Motor neuron (in vitro differentiated cells): ENCODE measurements around the gene TECPR2. TPM values are rescaled to one million over a fixed set of nuclear protein-coding genes. Genes with fewer than 3 reads are reported as not detected.
A peak's percentile ranks its signal among the peaks of the same experiment; 100 is the strongest.

Source experiments
- ATAC-seq, 8 experiments: fragments of 200-7000 bp; cut with Tn5 transposase; replicated peaks in 6 of 8; 2 replicates each; pipeline ENCODE4 v1.8.0; 2021; ENCODE audit warnings: mild to moderate bottlenecking in 8 of 8, moderate library complexity in 8 of 8
- H3K27ac ChIP-seq, 2 donors: fragments of 250-450 bp; sonication (Bioruptor Pico); 2 replicates each; pipeline ENCODE4 v1.9.0; 2021; ENCODE audit warnings: antibody characterized with exemption in 2 of 2, mild to moderate bottlenecking in 2 of 2, moderate library complexity in 1 of 2
- H3K4me1 ChIP-seq, 2 donors: fragments of 250-450 bp; sonication (Bioruptor Pico); replicated peaks in 1 of 2; 2 replicates each; pipeline ENCODE4 v1.6.1; 2021; ENCODE audit warnings: antibody characterized with exemption in 2 of 2, mild to moderate bottlenecking in 2 of 2, moderate library complexity in 1 of 2
- H3K4me3 ChIP-seq, 5 donors: fragments of 250-450 bp; sonication (Bioruptor Pico); 2 replicates each; pipeline ENCODE4 v1.9.0; 2021; ENCODE audit warnings: antibody characterized with exemption in 5 of 5, mild to moderate bottlenecking in 5 of 5, moderate library complexity in 4 of 5
- WGBS, 10 experiments: fragments of 450-650 bp; shearing (Covaris generic); methylation state at CpG; one replicate each; pipeline ENCODE4 v1.0.0; 2022; 5-methylcytosine and 5-hydroxymethylcytosine counted together
- in situ Hi-C, 9 experiments: fragments of 400-800 bp; cut with MboI; loops; one replicate each; pipeline ENCODE4 v1.15.0; 2021; ENCODE audit warnings: low sequenced_read_pairs in 9 of 9, low pct_unique_long_range_greater_than_20kb in 2 of 9; ENCODE audit not compliant: unreplicated experiment in 9 of 9
- total RNA-seq, 8 experiments: library from RNA; unstranded; fragments of 300-600 nt; gene quantifications; 2 replicates each; pipeline versions ENCODE4 v1.2.3 to v1.2.4, GENCODE V29; 2022

Gene TECPR2
- total RNA-seq, 8 experiments from 2014 or later, result 6.5 to 14.2 (median 9.3) TPM

GRCh38 chr14:102492531-102492910, 129.8 kb downstream of the TECPR2 start:
- Histone ChIP-seq H3K4me1 (no peaks in the 10 kb centered on the region), H3K4me3 (no peak overlapping the region), H3K27ac (no peak overlapping the region)
- in situ Hi-C loops, result no loop called here
- WGBS, 10 experiments, result 95 to 100% methylated on average over 1 to 7 of the region's 17 CpGs; no CpG with 5 or more reads in 8 of the 10 experiments
- ATAC-seq, result no peak

- in situ Hi-C loops, result no loop called here
- no peak for ATAC-seq
- H3K27ac ChIP-seq, result no peak overlapping the region
- 60 to 90% (median 80%) methylated on average over 1 to 3 of the region's 15 CpGs; no CpG with 5 or more reads in 5 of the 10 experiments for WGBS, 10 experiments
- H3K4me1 ChIP-seq, result no peaks in the 10 kb centered on the region
- H3K4me3 ChIP-seq, result no peak overlapping the region
Measured at GRCh38 chr14:102493096-102493495, 130.4 kb downstream of the TECPR2 start.

GRCh38 chr14:102493585-102493984, 130.8 kb downstream of the TECPR2 start:
- WGBS, 10 experiments, result 80 to 87% methylated on average over 1 to 4 of the region's 15 CpGs; no CpG with 5 or more reads in 8 of the 10 experiments
- H3K27ac ChIP-seq, result no peak overlapping the region
- ATAC-seq, result no peak
- in situ Hi-C loops, result no loop called here
- H3K4me1 ChIP-seq, result no peaks in the 10 kb centered on the region
- H3K4me3 ChIP-seq, result no peak overlapping the region

DNA sequence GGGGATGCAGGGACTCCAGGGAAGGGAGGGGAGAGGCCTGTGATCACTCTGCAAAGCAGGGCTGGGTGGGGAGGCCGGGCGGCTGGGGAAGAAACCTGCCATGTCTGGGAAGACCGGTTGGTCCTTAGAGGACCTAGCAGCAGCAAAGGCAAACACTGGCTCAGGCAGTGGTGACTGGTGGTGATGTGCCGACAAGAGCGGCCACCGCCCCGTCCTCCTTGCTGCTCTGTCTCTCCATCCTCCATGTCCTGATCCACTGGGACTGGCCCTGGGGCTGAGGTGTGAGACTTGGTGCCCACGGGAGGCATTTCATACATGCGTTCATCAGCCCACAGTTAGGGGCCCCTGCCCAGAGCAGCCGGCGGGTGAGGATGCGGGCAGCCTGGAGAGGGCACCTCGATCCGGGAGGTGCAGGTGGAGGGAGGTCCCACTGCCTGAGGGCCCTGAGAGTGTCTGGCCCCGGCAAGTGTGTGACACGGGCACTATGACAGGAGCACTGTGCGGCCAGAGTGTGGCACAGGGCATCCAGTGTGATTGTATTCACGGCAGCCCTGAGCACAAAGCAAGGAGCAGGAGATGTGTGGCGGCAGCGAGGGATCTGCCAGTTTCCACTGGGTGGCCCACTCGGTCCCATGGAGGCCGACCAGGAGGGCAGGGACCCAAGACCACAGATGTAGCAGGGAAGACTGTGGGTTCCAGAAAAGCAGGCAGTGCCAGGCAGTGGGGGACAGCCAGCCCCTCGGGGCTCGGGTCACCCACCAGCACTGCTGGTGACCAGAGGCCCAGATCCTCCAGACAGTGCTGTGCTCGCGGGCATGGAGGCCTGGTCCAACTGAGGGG, 133.0 kb downstream of the TECPR2 start:
- WGBS, 10 experiments, result 94% methylated on average over 3 to 6 of the region's 26 CpGs; no CpG with 5 or more reads in 8 of the 10 experiments
- in situ Hi-C loops, result no loop called here
- Histone ChIP-seq H3K4me3 (no peak overlapping the region), H3K4me1 (no peaks in the 10 kb centered on the region), H3K27ac (no peak overlapping the region)
- no peak for ATAC-seq

- WGBS, 10 experiments, result 93 to 100% (median 100%) methylated on average over 1 to 3 of the region's 11 CpGs; no CpG with 5 or more reads in 7 of the 10 experiments
- H3K4me3 ChIP-seq, result no peak overlapping the region
- no peak for ATAC-seq
- no peak overlapping the region for H3K27ac ChIP-seq
- no peaks in the 10 kb centered on the region for H3K4me1 ChIP-seq
- in situ Hi-C loops, result no loop called here
Measured at GRCh38 chr14:102496331-102496691, 133.6 kb downstream of the TECPR2 start.

GRCh38 chr14:102496958-102497744, 134.4 kb downstream of the TECPR2 start:
- no peak for ATAC-seq
- no peak overlapping the region for H3K27ac ChIP-seq

GRCh38 chr14:102497998-102498677, 135.4 kb downstream of the TECPR2 start:
- 80 to 100% (median 92%) methylated on average over 1 to 6 of the region's 30 CpGs; no CpG with 5 or more reads in 4 of the 10 experiments for WGBS, 10 experiments
- no peaks in the 10 kb centered on the region for H3K4me1 ChIP-seq
- in situ Hi-C loops, result no loop called here
- ATAC-seq, result peak in 1 of 8 experiments; percentile 55
- no peak overlapping the region for H3K27ac ChIP-seq
- H3K4me3 ChIP-seq, result no peak overlapping the region

More at GRCh38 chr14:102496958-102497744, 134.4 kb downstream of the TECPR2 start:
- H3K4me1 ChIP-seq, result no peaks in the 10 kb centered on the region
- H3K4me3 ChIP-seq, result no peak overlapping the region
- 90 to 100% (median 100%) methylated on average over 1 to 5 of the region's 42 CpGs; no CpG with 5 or more reads in 4 of the 10 experiments for WGBS, 10 experiments
- in situ Hi-C loops, result no loop called here

DNA sequence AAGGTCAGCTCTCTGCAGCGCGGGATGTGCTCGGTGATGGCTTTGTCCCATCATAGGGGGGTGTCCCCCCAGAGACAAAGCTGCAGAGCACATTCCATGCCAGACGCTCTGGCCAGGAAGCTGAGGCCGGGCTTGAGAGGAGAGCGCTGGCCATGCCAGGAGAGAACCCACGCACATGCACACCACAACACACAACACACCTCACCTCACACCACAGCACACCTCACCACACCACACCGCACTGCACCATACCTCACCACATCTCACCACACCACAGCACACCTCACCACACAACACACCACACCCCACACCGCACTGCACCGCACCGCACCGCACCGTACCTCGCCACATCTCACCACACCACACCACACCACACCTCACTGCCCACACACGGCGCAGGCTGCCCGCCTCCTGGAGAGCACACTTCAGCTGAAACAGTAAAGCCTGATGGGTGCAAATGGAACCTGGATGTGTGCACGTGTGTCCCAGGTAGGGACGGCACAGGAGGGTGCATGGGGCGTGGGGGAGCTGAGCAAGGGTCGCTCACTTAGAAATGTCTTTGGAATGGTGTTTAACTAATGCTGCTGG, 136.0 kb downstream of the TECPR2 start:
- Histone ChIP-seq H3K27ac (no peak overlapping the region), H3K4me3 (no peak overlapping the region), H3K4me1 (peaks cover 0 to 2% of the 10 kb centered on the region in 2 donors)
- peak in 1 of 8 experiments; percentile 27 for ATAC-seq
- WGBS, 10 experiments, result 80 to 100% (median 95%) methylated on average over 1 to 13 of the region's 21 CpGs; no CpG with 5 or more reads in 6 of the 10 experiments
- in situ Hi-C loops, result no loop called here

GRCh38 chr14:102499401-102500157, 136.8 kb downstream of the TECPR2 start:
- Histone ChIP-seq H3K27ac (no peak overlapping the region), H3K4me3 (no peak overlapping the region), H3K4me1 (peaks cover 6 to 10% of the 10 kb centered on the region in 2 donors)
- 40 to 100% (median 94%) methylated on average over 1 to 9 of the region's 23 CpGs; no CpG with 5 or more reads in 3 of the 10 experiments for WGBS, 10 experiments
- in situ Hi-C loops, result no loop called here
- peak in 1 of 8 experiments; percentile 34 for ATAC-seq

GRCh38 chr14:102500158-102500662, 137.5 kb downstream of the TECPR2 start:
- ATAC-seq, result peak in 3 of 8 experiments; percentile 21 to 87 (median 76)
- Histone ChIP-seq H3K27ac (no peak overlapping the region), H3K4me3 (no peak overlapping the region), H3K4me1 (peaks cover 13 to 16% of the 10 kb centered on the region in 2 donors)
- in situ Hi-C loops, result no loop called here
- WGBS, 10 experiments, result 20 to 100% (median 87%) methylated on average over 1 to 8 of the region's 14 CpGs; no CpG with 5 or more reads in 1 of the 10 experiments

- H3K4me3 ChIP-seq, result no peak overlapping the region
- no peak for ATAC-seq
- H3K4me1 ChIP-seq, result peaks cover 14 to 18% of the 10 kb centered on the region in 2 donors
- in situ Hi-C loops, result no loop called here
- WGBS, 10 experiments, result 100% methylated on average over 2 of the region's 3 CpGs; no CpG with 5 or more reads in 9 of the 10 experiments
- no peak overlapping the region for H3K27ac ChIP-seq
Measured at GRCh38 chr14:102500713-102501112, 138.0 kb downstream of the TECPR2 start.
